Skeletal muscle satellite cell (primary cell): ENCODE data around the gene LY6G5C.
"Not testable (repeated sequence)": the region's sequence is repeated elsewhere in the genome, so short reads cannot be mapped to it uniquely, and the experiment has no call there.

Source experiments
- H3K27me3 ChIP-seq: 2 replicates; pipeline ENCODE4 v1.7.0; 2013; ENCODE audit warnings: low read length; ENCODE audit not compliant: control insufficient read depth, insufficient read depth
- H3K36me3 ChIP-seq: 2 replicates; pipeline ENCODE4 v1.7.0; 2013; ENCODE audit warnings: mild to moderate bottlenecking, control low read depth, low read length; ENCODE audit not compliant: insufficient read depth
- H3K4me1 ChIP-seq: 2 replicates; pipeline ENCODE4 v1.7.0; 2013; ENCODE audit warnings: low read length; ENCODE audit not compliant: control insufficient read depth, insufficient read depth
- H3K4me2 ChIP-seq: 2 replicates; pipeline ENCODE4 v1.7.0; 2013; ENCODE audit warnings: mild to moderate bottlenecking, low read length
- H3K4me3 ChIP-seq: 2 replicates; pipeline ENCODE4 v1.7.0; 2013; ENCODE audit warnings: low read length
- H3K9ac ChIP-seq: 2 replicates; pipeline ENCODE4 v1.7.0; 2013; ENCODE audit warnings: mild to moderate bottlenecking, low read depth, low read length, moderate library complexity
- H3K9me3 ChIP-seq: replicated peaks from 2 replicates; pipeline ENCODE4 v1.7.0; 2013; ENCODE audit warnings: mild to moderate bottlenecking, control low read depth, low read length

The LY6G5C gene

DNA sequence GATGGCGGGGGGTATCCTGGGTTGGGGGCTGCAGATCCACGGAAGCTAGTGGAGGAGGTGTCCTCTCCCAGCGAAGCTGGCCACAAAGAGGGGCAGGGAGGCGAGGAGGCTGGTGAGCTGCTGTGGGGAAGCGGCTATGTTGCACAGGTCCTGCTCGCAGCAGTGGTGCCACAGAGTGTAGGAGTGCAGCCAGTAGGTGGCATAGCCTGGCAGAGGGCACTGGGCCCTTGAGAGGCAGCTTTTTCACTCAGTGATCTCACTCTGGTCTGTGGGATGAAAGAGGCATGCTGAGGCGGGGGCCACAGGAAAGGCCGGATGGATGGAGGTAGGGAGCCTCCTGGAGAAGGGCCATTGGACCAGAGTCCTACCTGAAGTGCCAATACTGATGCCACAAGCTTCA lies 31.4 kb upstream of the LY6G5C start:
- Histone ChIP-seq H3K4me2 (no peak overlapping the region), H3K9me3 (no peaks in the 10 kb centered on the region), H3K36me3 (no peaks in the 10 kb centered on the region), H3K4me1 (no peaks in the 10 kb centered on the region), H3K4me3 (no peak overlapping the region), H3K27me3 (peaks cover 4% of the 10 kb centered on the region), H3K9ac (no peak overlapping the region)

DNA sequence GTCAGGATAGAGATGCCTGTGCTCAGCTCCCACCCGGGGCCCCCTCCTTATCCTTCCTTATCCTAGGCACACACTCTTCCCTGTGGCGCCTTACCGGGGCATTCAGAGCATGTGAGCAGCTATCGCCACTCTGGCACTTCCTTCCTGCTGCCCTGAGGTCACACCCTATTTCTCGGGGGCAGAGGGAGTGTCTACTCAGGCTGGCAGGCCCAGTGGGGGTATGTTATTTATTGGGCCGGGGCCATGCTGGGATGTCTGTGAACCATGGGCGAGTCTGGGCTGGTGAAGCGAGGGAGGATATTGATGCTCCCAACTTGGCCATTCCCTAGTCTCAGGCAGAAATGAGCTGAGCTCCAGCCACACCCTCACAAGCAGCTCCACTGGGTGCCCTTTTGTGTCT lies 30.4 kb upstream of the LY6G5C start:
- Histone ChIP-seq H3K4me1 (no peaks in the 10 kb centered on the region), H3K4me3 (no peak overlapping the region), H3K27me3 (peaks cover 4% of the 10 kb centered on the region), H3K4me2 (no peak overlapping the region), H3K36me3 (no peaks in the 10 kb centered on the region), H3K9ac (no peak overlapping the region), H3K9me3 (no peaks in the 10 kb centered on the region)

DNA sequence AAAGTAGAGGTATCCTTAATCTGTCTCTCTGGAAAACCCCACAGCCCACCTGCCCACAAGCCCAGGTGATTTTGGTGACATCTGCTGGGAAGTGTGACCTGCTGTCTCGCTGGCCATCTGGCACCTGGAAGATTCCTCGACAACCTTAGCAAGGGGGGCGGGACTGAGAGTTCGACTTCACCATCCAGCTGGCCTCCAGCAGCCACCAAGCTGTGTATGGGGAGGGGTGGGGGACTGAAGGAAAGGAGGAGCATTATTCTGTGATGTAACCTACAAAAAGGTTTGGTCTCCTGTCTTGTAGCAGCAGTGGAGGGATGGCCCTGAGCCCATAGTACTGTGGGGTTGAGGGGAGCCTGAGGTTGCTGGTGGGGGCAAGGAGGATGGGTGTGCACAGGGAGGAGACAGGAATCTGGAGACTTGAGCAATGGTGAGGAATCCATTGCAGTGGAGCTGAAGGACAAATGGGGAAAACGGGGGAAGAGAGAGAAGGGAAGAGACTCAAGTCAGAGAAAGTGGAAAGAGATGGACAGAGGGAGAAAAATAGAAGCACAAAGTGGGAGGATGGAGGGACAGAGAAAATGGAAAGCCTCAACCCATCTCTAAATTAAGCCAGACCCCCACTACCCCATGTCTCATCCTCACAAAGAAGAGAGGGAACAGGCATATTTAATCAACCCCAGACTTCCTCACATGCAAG lies 29.8 kb upstream of the LY6G5C start:
- no peaks in the 10 kb centered on the region for H3K36me3 ChIP-seq
- no peaks in the 10 kb centered on the region for H3K9me3 ChIP-seq
- no peak overlapping the region for H3K4me2 ChIP-seq
- no peak overlapping the region for H3K4me3 ChIP-seq
- H3K4me1 ChIP-seq, result no peaks in the 10 kb centered on the region
- H3K9ac ChIP-seq, result no peak overlapping the region
- H3K27me3 ChIP-seq, result peaks cover 4% of the 10 kb centered on the region

DNA sequence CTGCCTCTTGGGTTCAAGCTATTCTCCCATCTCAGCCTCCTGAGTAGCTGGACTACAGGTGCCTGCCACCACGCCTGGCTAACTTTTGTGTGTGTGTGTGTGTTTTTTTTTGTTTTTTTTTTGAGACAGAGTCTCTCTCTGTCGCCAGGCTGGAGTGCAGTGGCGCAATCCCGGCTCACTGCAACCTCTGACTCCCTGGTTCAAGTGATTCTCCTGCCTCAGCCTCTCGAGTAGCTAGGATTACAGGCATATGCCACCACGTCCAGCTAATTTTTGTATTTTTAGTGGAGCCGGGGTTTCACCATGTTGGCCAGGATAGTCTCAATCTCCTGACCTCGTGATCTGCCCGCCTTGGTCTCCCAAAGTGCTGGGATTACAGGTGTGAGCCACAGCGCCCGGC lies 28.3 kb upstream of the LY6G5C start:
- not testable (repeated sequence) for H3K4me3 ChIP-seq, H3K9ac ChIP-seq

DNA sequence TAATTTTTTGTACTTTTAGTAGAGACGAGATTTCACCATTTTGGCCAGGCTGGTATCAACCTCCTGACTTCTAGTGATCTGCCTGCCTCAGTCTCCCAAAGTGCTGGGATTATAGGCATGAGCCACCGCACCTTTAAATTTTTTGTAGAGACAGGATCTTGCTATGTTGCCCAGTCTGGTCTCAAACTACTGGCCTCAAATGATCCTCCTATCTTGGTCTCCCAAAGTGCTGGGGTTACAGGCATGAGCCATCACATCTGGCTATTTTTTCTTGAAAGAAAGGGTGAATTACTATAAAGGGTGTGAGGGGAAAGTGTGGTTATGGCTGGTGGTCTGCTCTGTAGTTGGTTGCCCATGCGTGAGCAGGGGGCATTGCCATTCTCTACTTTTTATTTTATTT lies 27.4 kb upstream of the LY6G5C start:
- Histone ChIP-seq H3K4me3 (no peak overlapping the region), H3K4me2 (no peak overlapping the region), H3K27me3 (peaks cover 2% of the 10 kb centered on the region), H3K9me3 (no peaks in the 10 kb centered on the region), H3K4me1 (peaks cover 8% of the 10 kb centered on the region), H3K36me3 (no peaks in the 10 kb centered on the region), H3K9ac (no peak overlapping the region)

More for the DNA sequence above, 28.3 kb upstream of the LY6G5C start:
- not testable (repeated sequence) for H3K27me3 ChIP-seq, H3K36me3 ChIP-seq, H3K9me3 ChIP-seq, H3K4me1 ChIP-seq, H3K4me2 ChIP-seq

DNA sequence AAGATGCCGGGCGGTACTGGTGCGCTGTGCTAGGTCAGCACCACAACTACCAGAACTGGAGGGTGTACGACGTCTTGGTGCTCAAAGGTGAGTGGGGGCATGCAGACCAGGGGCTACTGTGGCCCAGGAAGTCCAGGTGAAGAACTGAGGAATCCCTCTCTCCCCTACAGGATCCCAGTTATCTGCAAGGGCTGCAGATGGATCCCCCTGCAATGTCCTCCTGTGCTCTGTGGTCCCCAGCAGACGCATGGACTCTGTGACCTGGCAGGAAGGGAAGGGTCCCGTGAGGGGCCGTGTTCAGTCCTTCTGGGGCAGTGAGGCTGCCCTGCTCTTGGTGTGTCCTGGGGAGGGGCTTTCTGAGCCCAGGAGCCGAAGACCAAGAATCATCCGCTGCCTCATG lies 26.8 kb upstream of the LY6G5C start:
- Histone ChIP-seq H3K9me3 (no peaks in the 10 kb centered on the region), H3K4me3 (no peak overlapping the region), H3K4me2 (no peak overlapping the region), H3K4me1 (peaks cover 8% of the 10 kb centered on the region), H3K36me3 (no peaks in the 10 kb centered on the region), H3K27me3 (no peaks in the 10 kb centered on the region), H3K9ac (no peak overlapping the region)

DNA sequence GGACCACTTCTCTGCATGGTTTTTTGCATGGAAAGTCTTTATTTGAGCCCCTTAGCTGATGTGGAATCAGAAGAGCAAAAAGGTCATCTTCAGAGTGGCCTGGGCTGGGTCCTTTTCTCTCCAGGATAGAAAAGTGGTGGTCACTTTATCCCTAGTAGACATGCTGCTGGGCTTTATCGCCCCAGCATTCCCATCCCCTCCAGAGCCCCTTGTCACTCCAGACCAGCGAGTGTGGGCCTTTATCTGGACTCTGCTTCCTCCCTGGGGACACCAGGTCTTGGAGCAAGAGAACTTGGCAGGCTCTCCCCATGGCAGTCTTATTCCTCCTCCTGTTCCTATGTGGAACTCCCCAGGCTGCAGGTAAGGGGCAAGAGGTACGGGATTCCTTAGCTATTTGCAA lies 25.7 kb upstream of the LY6G5C start, which contains the start of gene LY6G6F:
TSS of gene LY6G6F (plus strand) at position 268 of the 400 bp plus-strand sequence. CDS start at position 309, 41 bp downstream.
- Histone ChIP-seq H3K27me3 (no peaks in the 10 kb centered on the region), H3K4me1 (peaks cover 15% of the 10 kb centered on the region), H3K9ac (no peak within 1 kb of the TSS), H3K4me2 (no peak within 1 kb of the TSS), H3K4me3 (no peak within 1 kb of the TSS), H3K36me3 (no peaks in the 10 kb centered on the region), H3K9me3 (no peaks in the 10 kb centered on the region)

DNA sequence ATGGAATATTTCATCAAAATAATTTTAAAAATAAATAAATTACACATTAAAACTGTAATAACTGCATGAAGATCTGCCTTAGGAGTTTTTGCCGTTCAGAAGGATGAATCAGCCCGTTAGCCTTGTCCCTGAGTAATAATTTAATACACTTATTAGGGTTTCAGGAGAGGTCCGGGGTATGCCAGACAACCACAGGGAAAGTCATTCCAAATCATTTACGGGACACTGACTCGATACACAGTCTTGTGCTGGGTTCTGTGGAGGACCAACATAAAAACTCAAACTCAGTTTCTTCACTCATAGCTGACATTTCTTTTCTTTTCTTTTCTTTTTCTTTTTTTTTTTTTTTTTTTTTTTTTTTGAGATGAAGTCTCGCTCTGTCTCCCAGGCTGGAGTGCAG lies 25.1 kb upstream of the LY6G5C start:
- H3K36me3 ChIP-seq, result no peaks in the 10 kb centered on the region
- no peak overlapping the region for H3K9ac ChIP-seq
- no peaks in the 10 kb centered on the region for H3K9me3 ChIP-seq
- no peak overlapping the region for H3K4me3 ChIP-seq
- peaks cover 21% of the 10 kb centered on the region for H3K4me1 ChIP-seq
- H3K27me3 ChIP-seq, result no peaks in the 10 kb centered on the region
- H3K4me2 ChIP-seq, result no peak overlapping the region

DNA sequence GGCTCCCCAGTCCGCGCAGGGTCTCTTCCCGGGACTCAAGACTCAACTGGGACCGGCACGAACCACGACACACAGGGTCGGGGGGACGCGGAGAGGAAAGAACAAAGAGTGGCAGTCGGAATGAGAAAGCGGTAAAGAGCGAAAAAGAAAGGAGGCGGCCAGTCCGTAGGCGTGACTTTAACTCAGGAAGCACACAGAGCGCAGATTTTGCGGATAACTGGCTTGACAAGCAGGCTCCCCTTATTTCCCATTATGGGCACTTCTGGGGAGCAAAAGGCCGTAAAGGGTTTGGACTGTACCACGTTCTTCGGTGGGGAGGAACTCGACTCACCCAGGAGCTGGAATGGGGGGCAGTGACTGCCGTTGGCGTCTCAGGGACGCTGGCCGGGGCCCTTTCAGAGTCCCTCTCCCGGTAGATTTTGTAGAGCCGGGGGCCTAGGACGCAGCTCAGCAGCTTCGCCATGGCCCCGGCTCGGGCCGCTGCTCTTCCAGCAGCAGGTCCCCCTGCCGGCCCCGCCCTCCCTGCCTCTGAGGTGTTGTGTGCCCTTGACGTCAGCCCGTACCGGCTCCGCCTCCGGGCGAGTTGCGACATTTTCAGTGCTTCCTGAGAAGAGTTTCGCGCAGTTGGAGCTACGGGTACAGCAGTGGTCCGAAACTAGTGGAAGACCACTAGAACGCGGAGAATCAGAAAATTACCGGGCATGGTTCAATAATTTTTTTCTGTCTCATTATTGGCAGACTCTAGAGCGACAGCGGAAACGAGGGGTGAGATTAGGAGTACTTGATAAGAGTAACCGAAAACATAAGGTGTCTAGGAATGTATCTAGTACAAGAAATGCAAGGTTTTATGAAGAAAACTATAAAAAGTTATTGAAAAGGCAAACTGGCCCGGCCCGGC lies 22.2 kb upstream of the LY6G5C start, which contains the start of gene ABHD16A:
TSS of gene ABHD16A (minus strand) at position 506 of the 898 bp plus-strand sequence. CDS start at position 463, 43 bp downstream.
- Histone ChIP-seq H3K4me3 (peak within 1 kb of the TSS; percentile 91), H3K9me3 (no peaks in the 10 kb centered on the region), H3K4me2 (peak within 1 kb of the TSS; percentile 80), H3K27me3 (no peaks in the 10 kb centered on the region), H3K4me1 (peaks cover 21% of the 10 kb centered on the region), H3K36me3 (peaks cover 4% of the 10 kb centered on the region), H3K9ac (peak within 1 kb of the TSS; percentile 95)

DNA sequence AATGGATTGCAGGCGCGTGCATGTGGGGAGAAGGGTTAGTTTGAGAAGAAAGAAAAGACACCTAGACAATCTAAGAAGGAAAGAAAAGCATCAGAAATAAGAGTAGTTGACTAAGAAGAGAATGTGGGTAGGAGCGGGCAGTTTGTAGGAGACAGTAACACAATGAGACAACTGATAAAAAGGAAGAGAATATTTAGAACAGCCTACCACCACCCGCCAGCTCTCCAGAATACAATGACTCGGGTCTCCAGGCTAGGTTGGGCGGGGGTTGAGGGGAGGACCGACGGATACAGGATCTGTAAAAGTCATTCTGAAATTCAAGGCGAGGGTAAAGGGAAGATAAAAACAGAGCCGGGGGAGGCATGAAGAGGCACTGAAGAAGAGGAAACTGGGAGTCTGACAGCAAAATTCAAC lies 21.5 kb upstream of the LY6G5C start:
- Histone ChIP-seq H3K4me1 (peaks cover 24% of the 10 kb centered on the region), H3K4me3 (peak overlapping the region; percentile 91), H3K9me3 (no peaks in the 10 kb centered on the region), H3K4me2 (peak overlapping the region; percentile 80), H3K27me3 (no peaks in the 10 kb centered on the region), H3K36me3 (peaks cover 4% of the 10 kb centered on the region), H3K9ac (peak overlapping the region; percentile 95)

DNA sequence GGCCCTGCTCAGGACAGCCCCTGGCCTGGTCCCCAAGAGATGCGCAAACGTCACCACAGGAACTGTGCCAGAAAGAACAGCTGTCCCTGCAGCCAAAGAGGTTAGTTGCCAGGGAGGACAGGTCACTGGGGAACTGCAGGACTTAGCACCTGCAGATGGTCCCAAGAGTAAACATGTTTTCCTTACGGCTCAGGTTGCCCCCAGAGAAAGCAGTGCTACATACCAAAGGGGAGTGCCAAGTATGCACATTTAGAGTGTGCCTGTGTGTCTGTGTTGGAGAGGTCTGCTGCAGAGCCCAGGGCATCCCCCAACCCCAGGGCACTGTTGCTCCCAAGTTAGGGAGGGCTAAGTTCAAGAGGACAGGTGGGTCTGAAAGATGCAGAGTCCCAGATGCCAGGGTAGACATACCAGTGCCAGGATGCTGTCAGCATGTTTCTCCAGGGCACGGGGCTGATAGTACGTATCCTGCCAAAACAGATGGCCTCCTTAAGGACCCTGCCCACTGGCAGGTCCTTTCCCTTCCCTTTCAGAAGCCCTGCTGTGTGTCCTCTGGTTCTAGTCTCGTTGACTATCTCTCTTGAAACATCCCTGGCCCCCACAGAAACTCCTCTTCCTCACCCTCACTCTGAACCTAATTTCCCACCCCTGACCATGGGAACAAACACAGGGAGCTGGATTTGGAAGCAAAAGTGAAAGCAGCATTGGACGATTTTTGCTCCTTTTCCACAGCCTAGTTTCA lies 21.0 kb upstream of the LY6G5C start:
- Histone ChIP-seq H3K36me3 (peaks cover 6% of the 10 kb centered on the region), H3K4me2 (peak overlapping the region; percentile 80), H3K27me3 (no peaks in the 10 kb centered on the region), H3K9ac (peak overlapping the region; percentile 95), H3K9me3 (no peaks in the 10 kb centered on the region), H3K4me3 (peak overlapping the region; percentile 91), H3K4me1 (peaks cover 24% of the 10 kb centered on the region)
